Endothelial cell of umbilical vein (primary cell): ENCODE results near the gene TESPA1. TPM values are rescaled to one million over a fixed set of nuclear protein-coding genes. Genes with fewer than 3 reads are reported as not detected.

Source experiments
- BruUV-seq: library from RNA; stranded (reverse); fragments of 400-500 nt; replicated peaks from 2 replicates; lab custom pipeline; 2021; lab: Mats Ljungman, UMichigan
- CTCF ChIA-PET: fragments of 300-600, 350-600 bp; sonication (Branson Sonifier 250); formaldehyde crosslinking; loops from one replicate; lab custom pipeline; 2021; ENCODE audit warnings: antibody characterized with exemption, inconsistent platforms; lab: Charles Lee
- POLR2A ChIA-PET: fragments of 300-600, 350-600 bp; sonication (Branson Sonifier 250); formaldehyde crosslinking; loops from one replicate; lab custom pipeline; 2021; ENCODE audit warnings: antibody characterized with exemption, inconsistent platforms; lab: Charles Lee
- DNase-seq: peaks from one replicate; pipeline ENCODE4 v3.0.0-alpha.2; 2011; ENCODE audit warnings: low read depth, low spot score
- FAIRE-seq: peaks from 2 replicates; lab custom pipeline; 2011; peaks lifted over from hg19 to GRCh38; lab: Jason Lieb, UNC
- H2AFZ ChIP-seq: 2 replicates; pipeline ENCODE4 v1.6.0; 2012; ENCODE audit warnings: low read depth, low read length, control low read depth, inconsistent platforms
- H3K27ac ChIP-seq: 2 replicates; pipeline ENCODE4 v1.5.1; 2011; ENCODE audit warnings: low read depth, mild to moderate bottlenecking, control low read depth, low read length, moderate library complexity; ENCODE audit not compliant: insufficient read depth
- H3K27me3 ChIP-seq, 2 experiments: 2 replicates each; pipeline versions ENCODE4 v1.6.0 to v1.6.1; 2011; ENCODE audit warnings: low read length in 2 of 2, mixed read lengths in 1 of 2; ENCODE audit not compliant: control insufficient read depth in 2 of 2, insufficient read depth in 2 of 2
- H3K36me3 ChIP-seq, 2 experiments: 2 replicates in 1 of 2; 3 replicates in 1 of 2; pipeline ENCODE4 v1.5.1; 2011; ENCODE audit warnings: low read length in 2 of 2, mild to moderate bottlenecking in 1 of 2, moderate library complexity in 1 of 2; ENCODE audit not compliant: control insufficient read depth in 2 of 2, insufficient read depth in 2 of 2; ENCODE audit errors: extremely low read depth in 1 of 2
- H3K4me1 ChIP-seq: 3 replicates; pipeline ENCODE4 v1.5.1; 2011; ENCODE audit warnings: mild to moderate bottlenecking, low read length; ENCODE audit not compliant: control insufficient read depth, insufficient read depth; ENCODE audit errors: extremely low read depth
- H3K4me2 ChIP-seq: 2 replicates; pipeline ENCODE4 v1.6.1; 2011; ENCODE audit warnings: low read length, control low read depth, mixed read lengths; ENCODE audit not compliant: insufficient read depth
- H3K4me3 ChIP-seq, 3 experiments: fragments of 200-600 bp in 1 of 3; sonication (generic), shearing (Covaris generic) in 1 of 3; replicated peaks in 1 of 3; 2 replicates each; pipeline ENCODE4 v1.5.1; 2011 to 2016; ENCODE audit warnings: control low read depth in 3 of 3, low read length in 3 of 3, mild to moderate bottlenecking in 2 of 3, inconsistent platforms in 1 of 3, low read depth in 1 of 3, moderate library complexity in 1 of 3; ENCODE audit not compliant: insufficient read depth in 1 of 3
- H3K79me2 ChIP-seq: 2 replicates; pipeline ENCODE4 v1.6.0; 2012; ENCODE audit warnings: low read length, inconsistent platforms; ENCODE audit not compliant: control insufficient read depth, insufficient read depth
- H3K9ac ChIP-seq: replicated peaks from 2 replicates; pipeline ENCODE3; 2011; ENCODE audit warnings: low read length, control low read depth; ENCODE audit not compliant: insufficient read depth; ENCODE audit errors: extremely low read depth
- H3K9me1 ChIP-seq: replicated peaks from 3 replicates; pipeline ENCODE4 v1.6.0; 2011; ENCODE audit warnings: mild to moderate bottlenecking, low read length; ENCODE audit not compliant: control insufficient read depth, insufficient read depth; ENCODE audit errors: extremely low read depth
- H3K9me3 ChIP-seq: replicated peaks from 2 replicates; pipeline ENCODE4 v1.5.1; 2012; ENCODE audit warnings: low read length, inconsistent platforms; ENCODE audit not compliant: control insufficient read depth, insufficient read depth
- H4K20me1 ChIP-seq: replicated peaks from 2 replicates; pipeline ENCODE3; 2011; ENCODE audit warnings: mild to moderate bottlenecking, low read length; ENCODE audit not compliant: control insufficient read depth, insufficient read depth; ENCODE audit errors: extremely low read depth
- EZH2 ChIP-seq: IDR thresholded peaks from 2 replicates; pipeline ENCODE4 v1.6.1; 2012; ENCODE audit warnings: borderline replicate concordance, low read depth, mild to moderate bottlenecking, moderate library complexity, low read length, inconsistent platforms; ENCODE audit not compliant: severe bottlenecking
- FOS ChIP-seq: IDR thresholded peaks from 2 replicates; pipeline ENCODE4 v1.6.1; 2011; ENCODE audit warnings: mild to moderate bottlenecking, low read length, moderate library complexity, borderline replicate concordance; ENCODE audit not compliant: insufficient read depth
- GATA2 ChIP-seq: IDR thresholded peaks from 2 replicates; pipeline ENCODE4 v1.7.0; 2011; ENCODE audit warnings: low read depth, mild to moderate bottlenecking, moderate library complexity, mixed read lengths, low read length; ENCODE audit not compliant: insufficient read length, insufficient read depth
- JUN ChIP-seq: IDR thresholded peaks from 2 replicates; pipeline ENCODE4 v1.6.1; 2011; ENCODE audit warnings: borderline replicate concordance, low read depth; ENCODE audit not compliant: insufficient read length, insufficient read depth
- MYC ChIP-seq: IDR thresholded peaks from one replicate; pipeline ENCODE4 v1.6.1; 2011; ENCODE audit warnings: mild to moderate bottlenecking, low read depth, low read length
- POLR2A ChIP-seq: IDR thresholded peaks from 2 replicates; pipeline ENCODE4 v1.6.1; 2012; ENCODE audit warnings: low read depth, mild to moderate bottlenecking, control low read depth, low read length
- POLR2AphosphoS5 ChIP-seq: IDR thresholded peaks from 2 replicates; pipeline ENCODE4 v1.6.1; 2012; ENCODE audit warnings: low read depth, mild to moderate bottlenecking, control low read depth, low read length, moderate library complexity; ENCODE audit not compliant: insufficient read depth
- dilution Hi-C: fragments of 300-500 bp; cut with MboI; formaldehyde crosslinking; loops from one replicate; pipeline ENCODE4 v1.15.0; 2019; ENCODE audit warnings: low sequenced_read_pairs; ENCODE audit not compliant: extremely low pct_ligation_motif_present
- intact Hi-C: fragments of 100-400 bp; cut with micrococcal nuclease; formaldehyde crosslinking; loops from one replicate; pipeline ENCODE4 v1.10.0; 2022
- polyA plus RNA-seq, 4 experiments: library from polyadenylated mRNA; depleted of rRNA in 3 of 4; stranded (reverse) in 3 of 4; unstranded in 1 of 4; fragments of >200 nt; gene quantifications; 2 replicates each; pipeline versions ENCODE4 v1.2.1 to v1.2.3, GENCODE V29; 2011 to 2012; ENCODE audit warnings: missing spikeins in 1 of 4
- total RNA-seq: library from RNA; stranded (reverse); gene quantifications from 2 replicates; pipeline ENCODE4 v1.2.3, GENCODE V29; 2021
- TF ChIP-seq, protein P1 (sequence below), 2 donors: IDR thresholded peaks; 1 replicate in 1 of 2; 2 replicates in 1 of 2; pipeline ENCODE4 v1.5.1; 2011; ENCODE audit warnings: low read length in 2 of 2, mild to moderate bottlenecking in 2 of 2, moderate library complexity in 2 of 2, control low read depth in 1 of 2, inconsistent platforms in 1 of 2, low read depth in 1 of 2; ENCODE audit not compliant: insufficient read depth in 1 of 2; ENCODE audit errors: extremely low read depth in 1 of 2
- TF ChIP-seq, protein P2 (sequence below): IDR thresholded peaks from 2 replicates; pipeline ENCODE4 v1.6.1; 2011; ENCODE audit not compliant: insufficient read depth, insufficient read length

Gene TESPA1
- total and polyA plus RNA-seq, 2 donors (not counting 3 experiments of a cell fraction or from before 2014, with no cell fraction given) = not detected

DNA sequence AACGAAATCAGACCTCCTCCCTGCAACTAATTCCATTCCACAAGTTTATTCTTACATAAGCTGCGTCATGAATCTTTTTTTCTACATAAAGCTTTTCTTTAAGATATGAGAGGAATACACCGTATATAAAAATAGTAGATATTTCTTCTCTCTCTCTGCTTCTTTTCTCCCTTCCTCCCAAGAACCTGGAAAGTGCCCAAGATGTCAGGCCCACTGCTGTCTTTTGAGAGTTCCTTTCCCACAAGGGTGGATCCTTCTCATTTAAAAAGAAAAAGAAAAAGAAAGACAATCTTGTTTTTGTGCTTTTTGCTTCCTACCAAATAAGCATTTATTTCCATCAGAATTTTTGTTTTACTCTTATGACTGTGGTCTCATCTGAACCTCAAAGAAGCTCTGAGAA, 11.0 kb downstream of the TESPA1 start:
- DNase-seq (no peak), FAIRE-seq (no peak)
- ChIA-PET CTCF (interaction anchor here (1.1 to 3.3 kb wide), 4 partner anchors 12 to 120 kb away, joined by 3 to 19 read pairs (median 4); no protein-coding TSS in a partner anchor), POLR2A (no interaction called here)
- H3K9me1 ChIP-seq = no peaks in the 10 kb centered on the region
- H3K4me1 ChIP-seq = no peaks in the 10 kb centered on the region
- H3K36me3 ChIP-seq = no peaks in the 10 kb centered on the region
- no peaks in the 10 kb centered on the region for H3K79me2 ChIP-seq
- H3K9ac ChIP-seq = no peak overlapping the region
- BruUV-seq = no TSS peak
- no peak overlapping the region for H2AFZ ChIP-seq
- TF ChIP-seq POLR2AphosphoS5 (no peak), EZH2 (no peak), MYC (no peak), JUN (no peak), GATA2 (no peak), FOS (no peak), POLR2A (no peak)
- TF ChIP-seq, protein P1, sequence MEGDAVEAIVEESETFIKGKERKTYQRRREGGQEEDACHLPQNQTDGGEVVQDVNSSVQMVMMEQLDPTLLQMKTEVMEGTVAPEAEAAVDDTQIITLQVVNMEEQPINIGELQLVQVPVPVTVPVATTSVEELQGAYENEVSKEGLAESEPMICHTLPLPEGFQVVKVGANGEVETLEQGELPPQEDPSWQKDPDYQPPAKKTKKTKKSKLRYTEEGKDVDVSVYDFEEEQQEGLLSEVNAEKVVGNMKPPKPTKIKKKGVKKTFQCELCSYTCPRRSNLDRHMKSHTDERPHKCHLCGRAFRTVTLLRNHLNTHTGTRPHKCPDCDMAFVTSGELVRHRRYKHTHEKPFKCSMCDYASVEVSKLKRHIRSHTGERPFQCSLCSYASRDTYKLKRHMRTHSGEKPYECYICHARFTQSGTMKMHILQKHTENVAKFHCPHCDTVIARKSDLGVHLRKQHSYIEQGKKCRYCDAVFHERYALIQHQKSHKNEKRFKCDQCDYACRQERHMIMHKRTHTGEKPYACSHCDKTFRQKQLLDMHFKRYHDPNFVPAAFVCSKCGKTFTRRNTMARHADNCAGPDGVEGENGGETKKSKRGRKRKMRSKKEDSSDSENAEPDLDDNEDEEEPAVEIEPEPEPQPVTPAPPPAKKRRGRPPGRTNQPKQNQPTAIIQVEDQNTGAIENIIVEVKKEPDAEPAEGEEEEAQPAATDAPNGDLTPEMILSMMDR (IDR thresholded peaks at IDR 0.05; ENCODE audit: extremely low read depth in 1 of 2, insufficient read depth in 1 of 2, low read depth in 1 of 2, low read length in 2 of 2) = no peak
- TF ChIP-seq, protein P2, sequence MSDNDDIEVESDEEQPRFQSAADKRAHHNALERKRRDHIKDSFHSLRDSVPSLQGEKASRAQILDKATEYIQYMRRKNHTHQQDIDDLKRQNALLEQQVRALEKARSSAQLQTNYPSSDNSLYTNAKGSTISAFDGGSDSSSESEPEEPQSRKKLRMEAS = no peak
- peaks cover 1 to 15% of the 10 kb centered on the region in 2 experiments for H3K27me3 ChIP-seq
- no peaks in the 10 kb centered on the region for H4K20me1 ChIP-seq
- no peak overlapping the region for H3K4me3 ChIP-seq
- H3K4me2 ChIP-seq = no peak overlapping the region
- dilution Hi-C loops = no loop called here
- intact Hi-C loops = no loop called here
- no peak overlapping the region for H3K27ac ChIP-seq
- H3K9me3 ChIP-seq = no peaks in the 10 kb centered on the region
